Measurements from ENCODE around the gene RHBDF1.

Gene RHBDF1, protein sequence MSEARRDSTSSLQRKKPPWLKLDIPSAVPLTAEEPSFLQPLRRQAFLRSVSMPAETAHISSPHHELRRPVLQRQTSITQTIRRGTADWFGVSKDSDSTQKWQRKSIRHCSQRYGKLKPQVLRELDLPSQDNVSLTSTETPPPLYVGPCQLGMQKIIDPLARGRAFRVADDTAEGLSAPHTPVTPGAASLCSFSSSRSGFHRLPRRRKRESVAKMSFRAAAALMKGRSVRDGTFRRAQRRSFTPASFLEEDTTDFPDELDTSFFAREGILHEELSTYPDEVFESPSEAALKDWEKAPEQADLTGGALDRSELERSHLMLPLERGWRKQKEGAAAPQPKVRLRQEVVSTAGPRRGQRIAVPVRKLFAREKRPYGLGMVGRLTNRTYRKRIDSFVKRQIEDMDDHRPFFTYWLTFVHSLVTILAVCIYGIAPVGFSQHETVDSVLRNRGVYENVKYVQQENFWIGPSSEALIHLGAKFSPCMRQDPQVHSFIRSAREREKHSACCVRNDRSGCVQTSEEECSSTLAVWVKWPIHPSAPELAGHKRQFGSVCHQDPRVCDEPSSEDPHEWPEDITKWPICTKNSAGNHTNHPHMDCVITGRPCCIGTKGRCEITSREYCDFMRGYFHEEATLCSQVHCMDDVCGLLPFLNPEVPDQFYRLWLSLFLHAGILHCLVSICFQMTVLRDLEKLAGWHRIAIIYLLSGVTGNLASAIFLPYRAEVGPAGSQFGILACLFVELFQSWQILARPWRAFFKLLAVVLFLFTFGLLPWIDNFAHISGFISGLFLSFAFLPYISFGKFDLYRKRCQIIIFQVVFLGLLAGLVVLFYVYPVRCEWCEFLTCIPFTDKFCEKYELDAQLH

DNA sequence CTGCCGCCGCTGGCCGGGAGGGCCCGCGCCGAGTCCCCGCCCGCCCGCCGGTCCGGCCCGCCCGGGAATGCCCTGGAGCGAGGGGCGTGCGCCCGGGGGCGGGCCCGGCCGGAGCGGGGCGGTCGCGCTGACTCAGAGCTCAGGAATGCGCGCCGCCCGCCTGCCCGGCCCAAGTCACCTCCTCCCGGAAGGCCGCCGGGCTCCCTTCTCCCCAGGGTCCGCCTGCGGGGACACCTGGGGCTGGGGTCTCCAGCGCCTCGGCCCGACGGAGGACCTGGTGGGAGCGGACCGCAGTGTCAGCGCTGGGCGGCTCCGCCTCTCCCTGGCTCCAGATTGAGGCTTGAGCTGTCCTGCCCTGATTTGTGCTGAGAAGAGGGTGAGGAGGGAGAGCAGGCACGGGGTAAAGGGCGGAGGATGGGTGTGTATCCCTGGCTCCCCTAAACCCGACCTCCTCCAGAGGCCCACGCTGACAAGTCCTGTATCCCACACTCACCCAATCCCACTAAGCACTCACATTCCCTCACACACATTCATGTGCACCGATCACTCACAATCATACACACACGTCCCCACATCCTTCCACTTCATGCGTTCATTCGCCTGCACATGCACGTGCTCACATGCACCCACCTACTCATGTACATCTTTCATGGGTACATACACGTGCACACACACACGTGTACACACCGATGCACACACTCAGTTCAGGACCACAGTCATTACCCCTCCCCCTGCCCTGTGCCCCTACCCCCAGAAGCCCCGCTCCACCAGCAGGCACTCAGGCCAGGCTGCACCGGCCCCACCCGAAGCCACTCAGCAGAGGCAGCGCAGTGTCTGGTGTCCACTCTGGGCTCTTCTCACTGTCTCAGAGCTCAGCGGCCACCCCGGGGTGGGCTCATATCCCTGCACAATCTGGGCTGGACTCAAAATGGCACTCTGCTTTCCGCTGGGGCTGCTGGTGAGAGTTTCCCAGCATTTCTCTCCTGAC, at the start of gene RHBDF1:
Gene RHBDF1, minus strand, starts transcription at position 71 of the 988 bp plus-strand sequence. CDS start 7,616 bp downstream, outside the sequence.
- no peak for DNase-seq (ENCODE audit: low read depth)

DNA sequence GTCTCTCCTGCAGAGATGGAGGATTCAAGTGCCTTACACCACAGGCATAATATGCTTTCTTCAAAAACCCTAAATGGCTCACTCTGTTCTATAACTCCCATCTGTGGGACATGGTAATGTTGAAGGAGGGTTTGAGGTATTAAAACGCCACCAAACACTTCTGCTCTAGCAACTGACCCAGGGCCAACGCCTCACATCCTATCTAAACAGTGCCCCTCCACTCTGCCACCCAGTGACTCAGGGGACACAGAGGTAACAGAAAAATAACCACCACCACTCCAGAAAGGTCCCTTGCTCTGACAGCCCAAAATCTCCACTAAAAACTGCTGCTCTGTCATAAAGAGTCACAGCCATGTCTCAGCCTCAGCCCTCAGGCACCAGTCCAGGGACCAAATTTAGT, 48.3 kb upstream of the RHBDF1 start:
- DNase-seq (ENCODE audit: low read depth), result no peak

DNA sequence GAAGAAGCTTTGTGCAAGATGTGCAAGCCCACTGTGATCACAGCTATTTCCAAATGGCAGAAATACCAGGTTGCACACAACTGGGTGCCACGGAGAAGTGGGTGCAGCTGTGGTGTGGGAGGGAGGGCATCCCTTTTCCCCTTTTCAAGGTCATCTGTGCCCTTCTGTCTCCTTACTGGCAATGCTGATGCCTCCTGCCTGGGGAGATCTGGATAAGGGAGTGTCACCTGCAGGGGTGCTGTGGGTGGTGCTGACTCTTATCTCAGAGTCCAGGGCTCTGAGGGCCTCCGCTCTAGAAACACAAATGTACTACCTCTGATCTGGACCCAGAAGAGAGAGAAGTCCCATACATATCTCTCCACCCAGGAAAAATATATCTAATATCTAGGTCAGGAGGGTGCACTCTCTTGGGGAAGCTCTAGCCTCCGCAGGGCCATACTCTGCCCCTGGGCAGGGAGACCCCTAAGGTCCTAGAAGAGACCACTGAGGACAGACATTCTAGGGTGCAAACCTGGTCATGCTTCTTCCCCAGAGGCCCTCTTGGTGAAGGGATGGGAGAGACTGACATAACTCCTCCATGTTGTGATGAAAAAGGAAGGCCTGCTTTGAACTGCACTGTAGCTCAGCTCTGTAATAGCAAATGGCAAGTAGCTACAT, 47.5 kb upstream of the RHBDF1 start:
- DNase-seq (ENCODE audit: low read depth), result no peak

DNA sequence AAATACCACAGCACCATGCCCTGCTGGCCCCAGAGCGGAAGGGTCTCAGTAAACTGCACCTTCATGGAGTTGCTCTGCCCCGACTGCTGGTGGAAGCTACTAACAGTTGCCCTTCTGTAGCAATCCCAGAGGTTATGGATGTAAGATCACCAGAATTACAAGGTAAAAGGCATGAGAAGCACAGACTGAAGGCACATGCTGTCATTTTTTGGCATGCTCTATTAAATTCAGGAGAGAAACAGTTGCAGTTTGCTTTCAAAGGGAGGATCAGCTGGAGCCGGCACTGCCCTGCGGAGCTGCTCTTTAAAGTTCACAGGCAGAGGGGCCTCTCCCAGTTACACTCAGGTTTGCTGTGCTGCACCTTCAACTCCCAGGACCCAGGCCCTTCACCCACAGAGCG, 46.9 kb upstream of the RHBDF1 start:
- no peak for DNase-seq (ENCODE audit: low read depth)

DNA sequence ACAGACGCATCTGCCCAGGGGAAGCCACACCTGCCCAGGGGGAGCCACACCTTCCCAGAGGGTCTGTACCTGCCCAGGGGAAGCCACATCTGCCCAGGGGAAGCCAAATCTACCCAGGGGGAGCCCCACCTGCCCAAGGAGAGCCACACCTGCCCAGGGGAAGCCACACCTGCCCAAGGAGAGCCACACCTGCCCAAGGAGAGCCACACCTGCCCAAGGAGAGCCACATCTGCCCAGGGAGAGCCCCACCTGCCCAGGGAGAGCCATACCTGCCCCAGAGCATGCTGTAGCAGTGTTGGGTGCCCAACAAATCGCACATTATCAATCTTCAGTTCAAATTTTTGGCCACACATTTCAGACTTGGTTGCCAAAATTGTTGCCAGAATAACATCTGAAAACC, 46.4 kb upstream of the RHBDF1 start:
- DNase-seq (ENCODE audit: low read depth), result no peak

DNA sequence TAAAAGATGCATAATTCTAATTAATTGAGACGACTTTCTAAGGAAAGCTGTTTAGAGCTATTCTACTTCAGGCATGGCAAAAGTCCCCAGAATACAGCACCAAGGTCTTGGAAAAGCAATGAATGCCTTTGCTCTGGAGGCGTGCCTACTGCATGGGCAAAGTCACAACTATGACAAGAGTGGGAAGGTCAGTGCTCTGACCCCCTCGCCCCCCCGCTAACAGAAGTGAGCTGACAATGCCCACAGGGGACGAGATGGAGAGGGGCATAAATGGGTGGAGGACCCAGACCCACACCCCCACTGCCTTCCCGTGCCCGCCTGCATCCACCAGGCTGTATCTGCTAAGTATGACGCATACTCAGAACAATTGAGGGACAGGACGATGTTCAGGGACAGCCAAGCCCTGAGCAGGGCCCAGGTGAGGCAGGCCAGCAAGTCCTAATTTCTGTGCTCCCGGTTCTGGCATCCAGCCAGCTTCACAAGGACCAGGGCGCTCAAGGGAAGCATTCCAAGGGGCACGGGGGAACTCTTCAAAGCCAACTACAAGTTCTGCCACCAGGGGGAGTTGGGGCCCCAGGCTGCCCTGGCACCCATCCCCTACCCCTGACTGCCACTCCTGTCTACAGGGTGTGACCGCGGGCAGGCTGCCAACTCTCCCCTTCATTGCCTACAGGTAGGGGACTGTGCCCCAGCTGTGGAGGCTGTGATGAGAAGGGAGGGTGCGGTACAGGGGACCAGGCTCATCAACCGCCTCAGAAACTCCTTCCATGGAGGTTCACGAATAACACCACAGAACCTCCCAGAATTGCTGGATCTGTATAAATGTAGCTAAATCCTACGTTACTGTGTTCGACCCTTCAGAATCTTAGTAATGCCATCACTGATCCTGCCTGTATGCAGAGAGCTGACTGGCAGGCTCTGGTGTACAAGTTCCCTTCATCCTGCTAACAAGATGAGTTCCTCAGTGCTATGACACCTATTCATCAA, 45.2 kb upstream of the RHBDF1 start:
- DNase-seq (ENCODE audit: low read depth), result no peak

DNA sequence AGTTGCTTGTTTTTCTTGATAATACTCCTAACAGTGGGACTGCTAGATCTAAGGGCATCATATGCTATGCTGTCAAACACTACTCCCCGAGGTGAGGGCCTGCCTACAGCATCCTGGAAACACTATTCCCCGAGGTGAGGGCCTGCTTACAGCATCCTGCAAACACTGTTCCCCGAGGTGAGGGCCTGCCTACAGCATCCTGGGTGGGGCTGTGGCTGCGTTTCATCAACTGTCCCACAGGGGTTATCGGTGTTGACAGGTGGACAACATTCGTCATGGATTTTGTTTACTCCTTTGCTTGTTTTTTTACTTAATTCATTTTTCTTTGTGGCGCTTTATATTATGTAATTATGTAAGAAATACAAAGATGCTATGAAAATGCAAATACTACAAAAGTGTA, 43.6 kb upstream of the RHBDF1 start:
- no peak for DNase-seq (ENCODE audit: low read depth)

DNA sequence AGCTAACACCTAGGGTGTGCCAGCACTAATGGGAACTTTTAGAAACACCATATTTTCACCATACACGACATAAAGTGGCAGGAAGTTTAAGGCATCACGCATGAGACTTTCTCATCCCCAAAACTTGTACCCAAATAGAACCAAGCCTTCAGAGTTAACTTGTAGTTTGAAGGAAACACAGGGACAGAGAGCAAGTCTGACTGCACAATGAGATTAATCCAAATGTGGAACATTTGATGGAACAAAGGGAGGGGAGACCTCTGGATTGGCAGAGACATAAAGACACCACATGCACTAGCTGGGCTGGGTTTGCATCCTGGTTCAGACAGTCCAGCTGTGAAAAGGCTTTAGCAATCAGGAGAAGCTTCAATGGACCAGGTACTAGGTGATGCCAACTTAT, 41.9 kb upstream of the RHBDF1 start:
- no peak for DNase-seq (ENCODE audit: low read depth)

DNA sequence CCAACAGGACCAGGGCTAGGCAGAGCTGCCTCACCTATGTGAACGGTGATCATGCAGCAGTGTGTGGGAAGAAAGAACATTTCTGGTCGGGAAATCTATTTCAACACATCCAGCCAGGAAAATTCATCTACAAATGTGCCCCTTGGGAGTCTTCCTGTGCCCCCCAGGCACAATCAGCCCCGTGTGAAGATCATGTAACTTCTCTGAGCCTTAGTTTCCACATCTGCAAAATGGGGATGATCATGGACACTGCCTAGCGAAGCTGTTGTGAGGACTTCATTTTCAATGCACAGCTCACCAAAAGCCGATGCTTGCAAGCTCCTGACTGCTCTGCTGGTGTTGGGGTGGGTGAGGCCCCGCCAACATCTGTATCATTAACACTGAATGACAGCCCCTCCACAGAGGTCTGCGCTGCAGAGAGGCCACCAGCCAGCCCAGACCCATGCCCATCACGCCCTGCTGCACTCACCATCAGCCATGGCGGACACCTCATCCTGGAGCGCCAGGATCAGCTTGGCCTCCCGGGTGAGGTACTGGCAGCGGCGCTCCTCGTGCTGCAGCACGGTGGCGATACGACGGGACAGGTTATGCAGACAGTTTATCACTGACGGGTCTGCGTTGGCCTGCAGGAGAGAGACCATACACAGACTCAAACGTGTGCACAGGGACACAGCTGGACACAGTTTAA, 39.9 kb upstream of the RHBDF1 start:
- no peak for DNase-seq (ENCODE audit: low read depth)

DNA sequence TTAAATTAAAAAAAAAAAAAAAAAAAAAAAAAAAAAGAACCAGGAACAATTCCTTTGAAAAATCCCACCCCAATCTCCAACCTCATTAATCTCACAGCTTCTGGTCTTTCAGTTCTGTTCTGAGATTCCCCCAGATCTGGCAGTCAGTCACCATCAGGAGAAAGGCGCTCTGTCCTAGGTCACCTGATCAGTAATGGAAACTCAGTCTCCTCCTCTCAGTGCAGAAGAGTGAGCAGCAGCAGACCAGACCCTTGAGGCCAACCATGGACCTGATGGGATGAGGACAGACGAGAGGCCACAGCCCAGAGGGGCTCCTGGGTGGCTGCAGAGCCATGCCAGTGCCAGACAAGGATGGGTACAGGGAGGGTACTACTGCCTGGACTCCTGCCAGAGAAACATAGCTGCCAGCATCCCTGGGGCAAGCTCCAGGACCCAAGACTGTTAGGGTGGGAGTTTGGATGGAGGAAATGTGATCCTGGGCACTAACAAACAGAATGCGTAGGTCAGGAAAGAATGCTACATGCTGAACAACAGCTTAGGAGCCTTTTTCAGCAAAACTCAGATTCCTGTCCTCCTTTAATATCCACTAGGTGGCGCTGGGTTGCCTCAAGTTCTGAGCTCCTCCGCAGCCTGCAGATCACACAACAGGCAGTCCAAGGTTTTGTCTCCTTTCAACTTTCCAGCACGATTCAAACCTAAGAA, 34.3 kb upstream of the RHBDF1 start:
- DNase-seq (ENCODE audit: low read depth), result peak; percentile 48

DNA sequence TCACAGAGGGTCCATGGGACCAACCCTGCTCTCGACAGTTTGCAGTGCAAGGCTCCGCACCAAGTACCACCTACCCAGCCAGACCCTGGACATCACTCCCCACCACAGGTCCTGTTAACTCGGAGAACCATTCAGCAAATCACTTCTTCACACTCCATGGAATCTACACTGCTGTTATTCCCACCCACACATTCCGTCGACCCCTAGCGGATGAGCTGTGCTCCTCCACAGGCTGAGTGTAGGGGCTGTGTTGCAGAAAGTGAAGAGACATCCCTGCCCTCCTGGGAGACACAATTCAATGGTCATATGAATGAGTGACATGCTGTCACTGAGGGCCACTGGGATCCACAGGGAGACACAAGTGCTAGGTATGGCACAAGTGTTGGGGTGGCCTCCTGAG, 33.1 kb upstream of the RHBDF1 start:
- DNase-seq (ENCODE audit: low read depth), result no peak

DNA sequence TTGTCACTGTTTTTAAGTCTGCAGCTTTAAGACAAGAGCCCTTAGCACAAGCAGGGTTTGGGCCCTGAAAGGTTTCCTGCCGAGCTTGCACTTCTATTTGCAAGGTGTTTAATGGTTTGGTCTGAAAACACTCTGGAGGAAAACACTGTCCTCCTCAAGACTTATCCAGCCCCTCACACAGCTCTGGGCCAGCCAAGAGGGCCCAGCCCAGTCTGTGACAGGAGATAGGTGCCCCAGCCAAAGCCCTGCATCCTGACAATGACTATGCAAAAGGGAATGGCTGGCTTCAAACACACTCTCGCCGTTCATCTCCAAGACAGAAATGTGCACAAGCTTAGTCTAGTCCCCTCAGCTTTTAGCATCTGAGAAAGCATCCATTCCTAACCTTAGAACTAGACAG, 32.5 kb upstream of the RHBDF1 start:
- DNase-seq (ENCODE audit: low read depth), result no peak

DNA sequence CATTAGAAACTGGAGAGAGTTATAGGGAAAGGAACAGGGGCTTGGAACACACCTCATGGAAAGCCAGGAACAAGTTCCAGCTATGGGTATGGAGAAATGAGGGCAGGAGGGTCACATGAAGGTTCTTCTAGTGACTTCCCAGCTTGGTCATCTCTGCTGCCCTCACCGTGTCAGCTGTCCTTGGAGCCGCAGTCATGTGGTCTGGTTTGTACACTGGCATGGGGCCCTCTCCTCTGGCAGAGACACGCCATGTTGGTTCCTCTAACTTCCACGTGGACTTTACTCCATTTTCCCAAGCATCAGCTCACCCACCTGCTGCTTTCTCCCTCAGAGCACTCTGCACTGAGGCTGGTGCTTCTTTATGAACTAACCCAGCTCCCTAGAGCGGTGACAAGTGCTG, 31.9 kb upstream of the RHBDF1 start:
- DNase-seq (ENCODE audit: low read depth), result no peak

DNA sequence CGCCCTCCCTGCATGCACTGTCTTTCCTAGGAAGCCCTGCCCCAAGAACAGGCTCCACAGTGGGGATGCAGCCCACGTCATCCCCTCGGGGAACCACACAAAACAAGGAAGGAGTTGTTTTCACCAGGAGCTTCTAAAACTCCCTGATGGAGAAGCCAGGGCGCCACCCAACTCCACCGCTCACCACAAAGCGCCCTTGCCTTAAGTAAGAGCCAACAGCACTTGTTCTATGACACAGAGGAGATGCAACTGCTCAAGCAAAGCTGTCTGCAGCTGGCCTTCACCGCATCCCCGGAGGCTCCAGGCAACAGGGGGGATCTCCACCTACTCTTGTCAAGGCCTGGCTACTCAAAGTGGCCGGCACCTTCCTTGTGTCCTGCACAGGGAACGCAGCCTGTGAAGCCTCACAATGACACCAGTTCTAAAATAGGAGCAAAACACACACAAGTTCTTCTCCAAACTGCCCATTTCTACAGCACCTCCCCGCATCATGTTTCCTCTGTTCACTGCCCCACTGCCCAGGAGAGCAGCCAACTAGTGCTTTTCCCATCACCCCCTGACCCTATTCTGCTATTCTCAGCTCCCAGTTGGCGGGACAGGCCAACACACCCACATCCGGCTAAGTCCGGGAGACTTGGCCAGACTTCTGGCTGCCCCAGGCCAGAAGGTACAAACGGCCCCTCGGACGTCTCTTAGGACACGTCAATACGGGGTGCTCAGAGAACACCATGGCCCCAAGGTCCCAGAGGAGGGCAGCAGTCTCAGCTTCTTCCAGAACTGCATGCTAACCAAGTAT, 29.8 kb upstream of the RHBDF1 start:
- no peak for DNase-seq (ENCODE audit: low read depth)

DNA sequence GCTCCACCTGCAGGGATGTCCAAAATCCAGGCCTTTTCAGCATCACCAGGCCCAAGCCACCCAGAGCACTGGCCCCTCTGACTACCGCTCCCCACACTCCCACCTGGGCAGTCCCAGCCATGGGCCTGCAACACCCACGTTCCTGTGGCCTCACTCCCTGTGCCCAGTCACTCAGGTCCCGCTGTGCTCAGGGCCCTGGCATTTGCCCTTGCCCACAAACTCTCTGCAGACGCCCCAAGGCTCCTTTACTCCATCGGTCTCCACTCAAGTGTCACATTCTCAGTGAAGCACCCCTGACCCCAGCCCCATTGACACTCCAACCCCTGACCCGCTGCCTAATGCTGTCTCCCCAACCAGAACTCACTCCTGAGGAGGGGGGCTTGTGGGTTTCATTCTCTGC, 29.2 kb upstream of the RHBDF1 start:
- no peak for DNase-seq (ENCODE audit: low read depth)

DNA sequence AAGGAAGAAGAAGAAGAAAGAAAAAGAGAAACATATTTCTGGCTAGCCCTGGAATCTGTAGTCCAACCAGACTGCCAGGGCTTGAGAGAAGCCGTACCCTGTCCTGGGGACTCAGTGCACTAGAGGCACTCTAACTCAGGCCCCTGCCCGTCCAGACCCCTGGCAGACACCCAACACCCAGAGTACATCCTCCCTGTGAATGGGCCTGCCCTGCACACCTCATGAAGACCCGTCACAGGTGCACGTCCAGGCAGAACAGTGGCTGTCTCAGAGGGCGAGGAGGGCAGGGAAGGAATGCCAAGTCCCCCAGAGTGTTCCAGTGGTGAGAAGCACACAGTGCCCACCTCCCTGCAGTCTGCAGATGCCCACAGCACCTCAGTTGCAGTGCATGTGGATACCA, 28.6 kb upstream of the RHBDF1 start:
- no peak for DNase-seq (ENCODE audit: low read depth)

DNA sequence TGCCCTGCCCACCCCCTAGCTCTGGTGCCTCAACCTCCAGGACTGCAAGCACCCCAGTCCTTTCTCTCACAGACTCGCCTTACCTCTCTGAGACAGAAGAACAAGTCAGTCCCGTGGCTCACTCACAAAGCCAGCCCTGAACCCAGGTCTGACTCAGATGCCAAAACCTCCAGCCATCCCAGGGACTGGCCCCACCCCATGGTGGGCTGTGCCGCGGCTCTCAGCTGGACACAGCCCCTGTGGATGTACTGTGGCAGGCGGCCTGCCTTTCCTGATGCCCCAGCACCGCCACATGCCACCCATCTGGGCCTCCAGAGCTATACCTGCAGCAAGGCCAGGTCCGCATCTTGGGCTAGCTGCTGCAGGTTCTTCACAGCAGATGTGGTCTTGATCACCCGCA, 25.4 kb upstream of the RHBDF1 start:
- DNase-seq (ENCODE audit: low read depth), result no peak

DNA sequence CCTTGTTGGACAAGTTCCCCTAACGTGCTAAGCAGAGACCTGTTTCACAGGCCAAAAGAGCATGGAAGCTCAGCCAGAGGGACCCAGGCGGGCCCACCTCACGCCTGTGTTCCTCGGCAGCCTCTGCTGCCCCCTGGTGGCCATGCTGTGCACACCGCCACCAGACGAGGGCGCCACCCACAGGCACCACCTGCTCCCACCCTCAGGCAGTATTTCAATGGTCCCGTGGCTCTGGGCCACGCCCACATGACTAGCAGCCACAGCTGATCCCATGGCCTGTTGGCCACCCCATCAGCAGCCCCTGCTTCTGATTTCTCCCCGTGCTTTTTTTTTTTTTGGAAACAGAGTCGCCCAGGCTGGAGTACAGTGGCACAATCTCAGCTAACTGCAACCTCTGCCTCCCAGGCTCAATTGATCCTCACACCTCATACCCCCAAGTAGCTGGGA, 24.5 kb upstream of the RHBDF1 start:
- DNase-seq (ENCODE audit: low read depth), result peak; percentile 79

Measured in GM04504 (cell line).